ENCODE data around the gene CAPN11.
"Not testable (repeated sequence)": the region's sequence is repeated elsewhere in the genome, so short reads cannot be mapped to it uniquely, and the experiment has no call there.

The CAPN11 gene

GRCh38 chr6:44180406-44180805, 21.8 kb downstream of the CAPN11 start:
- H3K9me3 ChIP-seq (ENCODE audit: insufficient read depth, low read length), result no peaks in the 10 kb centered on the region
- H3K36me3 ChIP-seq (ENCODE audit: low read length), result no peaks in the 10 kb centered on the region
- H3K27me3 ChIP-seq (ENCODE audit: low read length), result no peaks in the 10 kb centered on the region
- no peak overlapping the region for H3K9ac ChIP-seq (ENCODE audit: low read length)
- no peak overlapping the region for H2AFZ ChIP-seq (ENCODE audit: low read depth, low read length, severe bottlenecking)
- no peak overlapping the region for H3K27ac ChIP-seq (ENCODE audit: low read depth, low read length)
- no peaks in the 10 kb centered on the region for H3F3A ChIP-seq (ENCODE audit: insufficient read depth)
- no peaks in the 10 kb centered on the region for H3K9me2 ChIP-seq (replicated peaks; ENCODE audit: insufficient read depth, low read length)
- no peaks in the 10 kb centered on the region for H4K20me1 ChIP-seq (ENCODE audit: low read depth, low read length)
- H3K4me2 ChIP-seq (ENCODE audit: low read depth, low read length, poor library complexity, severe bottlenecking), result no peak overlapping the region
- no peaks in the 10 kb centered on the region for H3K79me2 ChIP-seq (ENCODE audit: insufficient read depth, low read length)
- no peak for TF ChIP-seq EZH2phosphoT487 (conservative IDR thresholded peaks at IDR 0.05; ENCODE audit: low read length)
- no peak for TF ChIP-seq CTCF (IDR thresholded peaks at IDR 0.05; ENCODE audit: insufficient read depth, low read length, poor library complexity, severe bottlenecking)
- H3K4me3 ChIP-seq (ENCODE audit: insufficient read depth, low read length, poor library complexity, severe bottlenecking), result no peak overlapping the region

GRCh38 chr6:44180886-44181285, 22.3 kb downstream of the CAPN11 start:
- Histone ChIP-seq H3K9ac (ENCODE audit: low read length) (no peak overlapping the region), H3F3A (ENCODE audit: insufficient read depth) (no peaks in the 10 kb centered on the region), H2AFZ (ENCODE audit: low read depth, low read length, severe bottlenecking) (no peak overlapping the region), H3K9me3 (ENCODE audit: insufficient read depth, low read length) (no peaks in the 10 kb centered on the region), H3K27me3 (ENCODE audit: low read length) (no peaks in the 10 kb centered on the region), H3K9me2 (replicated peaks; ENCODE audit: insufficient read depth, low read length) (no peaks in the 10 kb centered on the region), H4K20me1 (ENCODE audit: low read depth, low read length) (no peaks in the 10 kb centered on the region), H3K36me3 (ENCODE audit: low read length) (no peaks in the 10 kb centered on the region), H3K4me3 (ENCODE audit: insufficient read depth, low read length, poor library complexity, severe bottlenecking) (no peak overlapping the region), H3K79me2 (ENCODE audit: insufficient read depth, low read length) (no peaks in the 10 kb centered on the region), H3K27ac (ENCODE audit: low read depth, low read length) (no peak overlapping the region), H3K4me2 (ENCODE audit: low read depth, low read length, poor library complexity, severe bottlenecking) (no peak overlapping the region)
- TF ChIP-seq EZH2phosphoT487 (conservative IDR thresholded peaks at IDR 0.05; ENCODE audit: low read length) (no peak), CTCF (IDR thresholded peaks at IDR 0.05; ENCODE audit: insufficient read depth, low read length, poor library complexity, severe bottlenecking) (no peak)

GRCh38 chr6:44181784-44182183, 23.2 kb downstream of the CAPN11 start:
- H3K9me2 ChIP-seq (replicated peaks; ENCODE audit: insufficient read depth, low read length); H3K27me3 ChIP-seq (ENCODE audit: low read length); H2AFZ ChIP-seq (ENCODE audit: low read depth, low read length, severe bottlenecking); H3K4me2 ChIP-seq (ENCODE audit: low read depth, low read length, poor library complexity, severe bottlenecking); H3K27ac ChIP-seq (ENCODE audit: low read depth, low read length); H3K9ac ChIP-seq (ENCODE audit: low read length); H3K36me3 ChIP-seq (ENCODE audit: low read length); H3F3A ChIP-seq (ENCODE audit: insufficient read depth); H3K4me3 ChIP-seq (ENCODE audit: insufficient read depth, low read length, poor library complexity, severe bottlenecking); H4K20me1 ChIP-seq (ENCODE audit: low read depth, low read length); H3K9me3 ChIP-seq (ENCODE audit: insufficient read depth, low read length); H3K79me2 ChIP-seq (ENCODE audit: insufficient read depth, low read length): not testable (repeated sequence)

- no peak overlapping the region for H2AFZ ChIP-seq (ENCODE audit: low read depth, low read length, severe bottlenecking)
- no peaks in the 10 kb centered on the region for H4K20me1 ChIP-seq (ENCODE audit: low read depth, low read length)
- no peaks in the 10 kb centered on the region for H3K79me2 ChIP-seq (ENCODE audit: insufficient read depth, low read length)
- no peaks in the 10 kb centered on the region for H3K9me2 ChIP-seq (replicated peaks; ENCODE audit: insufficient read depth, low read length)
- H3K36me3 ChIP-seq (ENCODE audit: low read length), result no peaks in the 10 kb centered on the region
- TF ChIP-seq CTCF (IDR thresholded peaks at IDR 0.05; ENCODE audit: insufficient read depth, low read length, poor library complexity, severe bottlenecking) (no peak), EZH2phosphoT487 (conservative IDR thresholded peaks at IDR 0.05; ENCODE audit: low read length) (no peak)
- H3K9me3 ChIP-seq (ENCODE audit: insufficient read depth, low read length), result no peaks in the 10 kb centered on the region
- no peak overlapping the region for H3K9ac ChIP-seq (ENCODE audit: low read length)
- no peak overlapping the region for H3K4me3 ChIP-seq (ENCODE audit: insufficient read depth, low read length, poor library complexity, severe bottlenecking)
- H3K4me2 ChIP-seq (ENCODE audit: low read depth, low read length, poor library complexity, severe bottlenecking), result no peak overlapping the region
- no peaks in the 10 kb centered on the region for H3F3A ChIP-seq (ENCODE audit: insufficient read depth)
- no peaks in the 10 kb centered on the region for H3K27me3 ChIP-seq (ENCODE audit: low read length)
- no peak overlapping the region for H3K27ac ChIP-seq (ENCODE audit: low read depth, low read length)
Observed at GRCh38 chr6:44182911-44183390, 24.3 kb downstream of the CAPN11 start.

All from SU-DHL-6 (cell line).